ENCODE data around the gene CNKSR3.

The CNKSR3 gene

DNA sequence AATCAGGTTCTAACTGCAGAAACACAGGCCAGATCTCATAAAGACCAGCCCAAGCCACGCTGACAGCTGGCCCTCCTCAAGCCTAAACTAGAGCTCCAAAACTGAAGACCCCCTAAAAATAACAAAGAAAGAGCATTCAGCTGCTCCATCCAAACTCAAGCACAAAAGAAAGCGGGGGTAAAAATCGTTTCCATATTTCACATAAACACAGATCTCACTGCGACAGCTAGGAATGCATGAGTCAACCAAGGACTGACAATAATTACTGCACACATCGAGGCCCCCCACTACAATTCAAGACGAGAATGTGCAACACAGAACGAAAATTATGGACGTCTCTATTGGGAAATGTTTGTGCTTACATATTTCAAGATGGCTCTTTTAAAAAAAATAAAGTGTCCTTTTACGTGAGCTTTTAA lies 31.1 kb downstream of the CNKSR3 start:
- peak; percentile 74 for DNase-seq (ENCODE audit: low spot score)

DNA sequence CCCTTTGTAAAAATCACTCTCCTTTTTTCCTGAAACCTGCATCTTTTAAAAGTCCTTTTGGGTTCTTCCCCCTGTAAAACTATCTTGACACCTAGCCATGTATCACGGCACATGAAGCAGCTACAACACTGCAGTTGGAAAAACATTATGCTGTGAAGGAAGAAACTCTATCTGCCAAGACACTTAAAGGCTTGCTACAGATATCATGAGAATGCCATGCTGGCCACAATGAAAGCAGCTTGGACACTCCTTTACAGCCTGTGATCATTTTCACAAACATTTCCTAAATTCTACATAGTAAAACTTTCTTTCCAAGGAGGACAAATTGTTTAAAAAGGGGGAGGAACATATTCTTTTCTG lies 31.8 kb downstream of the CNKSR3 start:
- no peak for DNase-seq (ENCODE audit: low spot score)

DNA sequence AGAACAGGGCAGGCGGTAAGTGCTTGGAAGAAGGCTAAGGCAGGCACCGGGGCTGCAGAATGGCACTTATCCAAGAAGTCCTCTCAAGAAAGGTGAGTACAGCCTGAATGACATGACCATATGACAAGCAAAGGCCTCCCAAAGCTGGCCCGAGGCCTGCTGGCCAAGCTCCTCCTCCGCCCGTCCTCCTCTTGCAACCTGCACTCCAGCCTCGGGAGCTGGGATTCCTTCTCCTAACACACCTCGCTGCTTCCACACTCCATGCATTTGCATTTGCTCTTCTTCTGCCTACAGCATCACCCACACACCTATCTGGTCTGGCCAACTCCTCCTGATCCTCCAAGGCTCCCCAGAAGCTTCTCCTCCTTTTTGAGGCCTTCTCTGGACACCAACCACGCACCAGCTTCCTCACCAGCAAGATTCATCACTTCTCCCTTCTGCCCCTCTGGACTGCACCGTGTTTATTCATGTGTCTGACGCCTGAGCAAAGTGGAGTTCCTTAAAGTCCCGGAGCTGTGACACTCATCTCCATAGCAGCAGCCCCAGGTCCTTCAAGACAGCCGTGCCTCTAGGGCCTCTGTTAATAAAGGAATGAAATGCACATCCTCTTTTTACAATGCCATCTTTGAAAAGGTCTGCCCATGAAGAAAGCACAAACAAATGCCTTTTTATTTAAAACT lies 32.3 kb downstream of the CNKSR3 start:
- DNase-seq (ENCODE audit: low spot score), result no peak

DNA sequence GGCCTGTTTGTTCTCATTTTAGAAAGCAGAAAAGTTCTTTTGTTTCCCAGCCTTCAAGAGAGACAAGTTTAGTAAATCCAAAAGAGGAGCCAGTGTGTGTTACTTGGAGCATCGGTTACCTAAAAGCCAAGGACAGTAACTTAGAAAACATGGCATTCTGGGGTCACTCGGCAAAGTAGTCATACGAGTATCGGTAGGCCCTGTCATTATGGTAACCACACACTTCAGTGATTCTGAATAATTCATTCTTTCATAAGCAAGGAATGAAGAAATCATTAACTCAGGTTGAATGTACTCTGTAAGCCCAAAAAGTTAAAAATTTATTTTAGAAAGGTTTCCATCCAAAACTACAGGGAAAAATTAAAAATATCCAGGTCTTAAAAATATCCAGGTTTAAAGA lies 34.0 kb downstream of the CNKSR3 start:
- DNase-seq (ENCODE audit: low spot score), result no peak

DNA sequence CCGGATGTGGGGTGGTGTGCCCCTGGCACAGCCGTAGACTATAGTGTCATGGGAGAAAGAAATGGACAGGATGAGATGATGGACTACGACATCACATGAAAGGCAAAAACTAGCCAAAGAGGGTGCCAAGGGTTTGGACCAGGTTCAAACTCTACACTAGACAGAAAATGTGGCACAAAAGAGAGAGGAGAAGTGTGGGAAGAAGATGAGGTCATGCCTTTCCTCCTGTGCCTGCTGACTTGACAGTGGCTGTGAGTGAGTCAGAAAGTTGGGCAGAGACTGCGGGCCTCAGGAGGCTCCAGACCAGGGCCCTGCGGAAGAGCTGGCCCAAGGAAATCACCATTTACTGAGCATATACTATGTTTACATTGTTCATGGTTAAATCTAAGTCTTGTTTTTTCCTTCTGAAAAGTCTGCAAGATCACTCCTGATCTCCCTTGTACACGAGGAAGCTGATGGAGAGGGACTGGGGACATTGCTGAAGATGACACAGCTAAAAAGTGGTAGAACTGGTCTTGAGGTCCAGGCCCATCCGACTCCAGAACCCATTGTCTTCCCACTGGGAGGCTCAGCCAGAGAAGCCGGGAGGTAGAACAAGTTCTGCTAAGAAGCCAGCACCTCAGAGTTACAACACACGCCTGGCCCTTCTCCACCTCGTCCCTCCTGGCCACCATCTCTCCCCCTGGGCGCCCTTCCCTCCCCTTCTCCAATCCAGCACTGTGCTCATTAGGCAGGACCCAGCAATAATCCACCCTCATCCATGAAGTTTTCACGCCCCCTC lies 35.6 kb downstream of the CNKSR3 start:
- DNase-seq (ENCODE audit: low spot score), result peak; percentile 45

DNA sequence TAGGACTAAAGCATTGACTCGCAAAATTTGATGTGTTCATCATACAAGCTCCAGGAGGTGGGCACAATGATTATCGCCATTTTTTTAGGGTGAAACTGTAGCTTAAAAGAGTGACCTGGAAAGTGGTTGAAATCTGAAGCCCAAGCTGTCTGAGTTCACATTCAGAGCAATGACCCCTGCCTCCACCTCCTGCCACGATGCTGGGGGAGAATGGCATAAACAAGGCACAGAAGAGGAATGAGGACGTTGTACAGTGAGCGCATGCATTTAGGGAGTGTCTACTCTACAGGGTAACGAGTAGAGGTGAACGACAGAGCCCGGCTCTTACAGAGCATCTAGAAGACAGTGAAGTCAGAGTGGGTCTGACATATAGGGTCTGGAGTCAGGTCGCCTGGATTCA lies 37.2 kb downstream of the CNKSR3 start:
- no peak for DNase-seq (ENCODE audit: low spot score)

DNA sequence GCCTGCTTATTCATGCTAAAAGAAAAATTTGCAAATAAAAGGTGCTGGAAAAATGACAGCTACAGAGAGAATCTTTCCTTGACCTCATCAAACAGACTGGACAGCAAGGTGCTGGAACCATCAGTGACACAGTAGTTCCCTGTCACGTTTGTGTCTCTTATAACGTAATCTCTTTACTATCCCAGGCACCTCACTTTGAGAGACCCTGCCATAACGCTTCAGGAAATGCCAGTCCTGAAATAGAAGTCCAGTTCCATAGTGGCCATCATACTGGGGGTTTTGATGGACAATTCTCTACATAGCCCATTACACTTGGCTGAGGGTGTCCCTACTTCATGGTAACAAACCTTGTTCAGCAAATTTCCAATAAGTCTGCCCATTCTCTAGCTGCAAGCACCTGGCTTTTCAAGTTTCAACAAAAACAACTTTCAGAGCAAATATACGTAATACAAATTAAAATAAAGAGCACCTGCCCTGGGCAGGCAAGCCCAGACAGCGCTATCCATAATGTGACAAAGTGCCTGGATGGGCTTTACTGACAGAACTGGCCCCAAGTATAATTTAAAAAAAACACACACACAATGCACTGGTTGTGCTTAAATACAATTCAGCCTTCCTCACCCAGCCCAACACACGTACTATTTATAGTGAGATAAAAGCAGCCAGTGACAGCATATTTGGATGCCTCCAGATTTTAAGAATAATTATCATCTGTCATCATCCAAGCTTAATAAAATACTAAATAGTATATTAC lies 38.7 kb downstream of the CNKSR3 start:
- no peak for DNase-seq (ENCODE audit: low spot score)

DNA sequence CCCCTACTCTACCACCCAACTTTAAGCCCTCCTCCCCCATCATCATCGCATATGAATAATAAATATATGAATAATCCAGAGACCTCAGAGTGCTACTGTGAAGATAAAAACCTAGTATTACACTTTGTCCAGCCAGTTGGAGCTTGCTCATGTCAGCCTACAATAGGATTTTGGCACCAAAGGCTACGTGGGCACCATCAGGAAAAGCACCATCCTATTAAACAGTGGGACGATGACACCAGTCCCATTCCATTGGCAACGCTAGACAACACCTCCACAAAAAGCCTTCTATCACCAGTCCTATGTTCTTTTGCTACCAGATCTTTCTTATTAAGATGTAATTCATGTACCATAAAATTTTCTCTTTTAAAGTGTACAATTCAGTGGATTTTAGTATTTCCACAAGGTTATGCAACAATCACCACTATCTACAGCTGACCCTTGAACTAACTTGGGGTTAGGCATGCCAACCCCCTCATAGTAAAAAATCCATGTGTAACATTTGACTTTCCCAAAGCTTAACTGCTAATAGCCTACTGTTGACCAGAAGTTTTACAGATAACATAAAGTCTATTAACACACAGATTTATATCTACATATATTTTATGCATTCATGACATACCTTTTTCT lies 41.1 kb downstream of the CNKSR3 start:
- no peak for DNase-seq (ENCODE audit: low spot score)

DNA sequence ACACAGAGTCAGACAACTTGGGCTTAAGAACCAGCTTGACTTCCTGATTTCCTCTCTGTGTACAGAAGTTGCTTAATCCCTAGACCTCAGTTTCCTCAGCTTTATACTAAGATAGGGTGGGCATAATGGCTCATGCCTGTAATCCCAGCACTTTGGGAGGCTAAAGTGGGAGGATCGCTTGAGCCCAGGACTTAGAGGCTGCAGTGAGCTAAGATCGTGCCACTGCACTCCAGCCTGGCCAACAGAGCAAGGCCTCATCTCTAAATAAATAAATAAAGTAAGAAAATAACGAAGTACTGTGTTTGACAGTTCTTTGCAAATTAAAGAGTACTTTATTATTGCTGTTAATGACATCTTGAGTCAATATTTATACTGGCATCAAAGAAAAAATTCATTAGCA lies 41.7 kb downstream of the CNKSR3 start:
- no peak for DNase-seq (ENCODE audit: low spot score)

DNA sequence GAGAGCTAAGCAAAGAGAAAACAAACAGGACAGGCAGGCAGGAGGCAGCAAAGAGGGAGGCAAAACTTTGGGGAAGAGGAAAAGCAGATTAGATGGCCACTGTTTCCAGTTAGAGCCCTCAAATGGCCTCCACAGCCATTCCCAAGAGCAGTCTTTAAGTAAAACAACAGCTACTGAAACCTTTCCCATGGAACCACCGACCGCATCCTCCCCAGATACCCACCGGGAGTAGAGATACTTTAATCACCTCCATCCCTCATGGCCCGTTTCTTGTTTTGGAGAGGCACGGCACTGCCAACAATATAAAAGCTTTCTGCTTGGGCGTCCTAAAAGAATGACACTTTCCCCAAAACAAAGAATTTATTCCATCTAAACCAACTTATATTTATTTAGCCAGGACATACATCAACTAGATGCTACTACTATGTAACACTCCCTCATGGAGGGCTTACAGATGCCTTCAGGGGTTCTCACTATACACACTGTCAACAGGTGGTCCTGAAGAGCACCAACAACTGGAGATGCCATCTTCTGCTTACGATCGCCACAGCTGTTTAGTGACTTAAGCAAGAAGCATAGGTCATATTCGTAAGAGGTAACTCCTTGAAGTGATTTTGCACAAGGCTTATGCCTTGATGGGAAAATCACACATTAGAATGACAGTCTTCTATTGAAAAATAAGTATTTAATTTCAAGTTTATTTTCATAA lies 43.4 kb downstream of the CNKSR3 start:
- DNase-seq (ENCODE audit: low spot score), result no peak

DNA sequence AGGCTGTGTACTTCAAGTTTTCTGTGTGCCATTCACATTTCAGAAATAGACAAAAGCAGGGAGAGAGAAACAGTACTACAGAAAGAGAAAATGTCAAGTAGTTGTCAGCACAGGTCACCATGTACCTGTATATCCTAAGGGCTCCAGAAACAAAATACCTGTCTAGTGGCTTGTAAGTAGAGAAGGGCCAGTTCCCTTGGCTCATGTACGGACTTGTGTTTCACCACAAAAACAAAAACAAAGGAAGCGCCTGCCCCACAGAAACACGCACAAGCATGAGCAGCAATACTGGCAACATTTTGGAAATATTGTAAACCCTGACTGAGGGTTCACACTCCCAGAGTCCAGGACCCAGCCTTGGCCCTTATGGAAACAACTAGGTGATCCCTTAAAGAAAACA lies 44.3 kb downstream of the CNKSR3 start:
- no peak for DNase-seq (ENCODE audit: low spot score)

DNA sequence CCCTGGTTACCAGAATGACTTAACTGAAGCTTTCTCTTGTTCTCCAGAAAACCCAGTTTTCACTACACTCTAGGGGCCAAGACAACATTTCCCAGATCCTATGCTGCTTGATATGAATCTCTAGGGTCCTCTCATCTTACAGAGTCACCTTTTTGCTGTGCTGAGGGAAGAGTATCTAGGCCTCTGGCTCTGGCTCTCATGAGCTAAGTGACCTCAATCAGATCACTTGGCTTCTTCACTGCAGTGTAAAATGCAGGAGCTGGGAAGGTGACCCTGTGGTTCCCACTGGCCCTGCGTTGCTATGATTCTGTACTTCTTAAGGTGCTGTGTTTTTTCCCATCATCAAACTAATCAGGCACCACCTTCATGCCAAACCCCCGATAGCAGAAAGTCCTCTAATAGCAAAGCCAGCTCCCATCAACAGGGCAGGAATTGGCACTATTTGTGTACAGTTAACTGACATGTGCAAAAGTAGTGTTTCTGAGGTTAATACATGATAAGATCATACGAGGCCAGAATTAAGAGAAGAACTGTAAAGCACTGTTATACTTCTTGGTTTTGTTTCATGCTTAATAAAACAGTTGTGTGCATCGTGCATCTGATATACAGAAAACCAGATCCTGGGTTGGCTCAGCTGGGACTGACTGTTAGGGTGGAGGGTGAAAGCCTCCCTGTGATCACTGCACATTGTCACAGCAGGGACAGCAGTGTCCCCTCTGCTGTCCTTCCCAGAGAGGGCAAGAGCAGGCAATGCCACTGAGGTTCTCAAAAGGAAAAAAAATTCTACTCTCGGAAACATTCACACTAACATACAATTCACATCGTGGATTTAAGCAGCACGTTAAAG lies 46.7 kb downstream of the CNKSR3 start:
- no peak for DNase-seq (ENCODE audit: low spot score)

DNA sequence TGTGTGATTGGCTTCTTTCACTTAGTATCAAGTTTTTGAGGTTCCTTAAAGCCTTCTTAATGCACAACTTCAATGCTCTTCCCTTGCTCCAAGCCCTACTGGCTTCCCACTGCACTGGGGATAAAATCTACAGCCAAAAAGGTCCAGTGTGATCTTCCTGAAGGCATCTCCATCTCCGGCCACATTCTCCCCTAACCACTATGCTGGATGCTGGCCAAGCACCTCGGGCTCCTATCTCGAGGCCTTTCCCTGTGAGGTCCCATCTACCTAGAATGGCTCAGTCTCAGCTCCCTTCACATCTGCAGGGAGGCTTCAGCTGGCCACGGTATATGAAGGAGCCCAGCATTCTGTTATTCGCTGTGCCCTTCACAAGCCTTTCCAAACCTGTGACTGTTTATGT lies 48.1 kb downstream of the CNKSR3 start:
- no peak for DNase-seq (ENCODE audit: low spot score)

DNA sequence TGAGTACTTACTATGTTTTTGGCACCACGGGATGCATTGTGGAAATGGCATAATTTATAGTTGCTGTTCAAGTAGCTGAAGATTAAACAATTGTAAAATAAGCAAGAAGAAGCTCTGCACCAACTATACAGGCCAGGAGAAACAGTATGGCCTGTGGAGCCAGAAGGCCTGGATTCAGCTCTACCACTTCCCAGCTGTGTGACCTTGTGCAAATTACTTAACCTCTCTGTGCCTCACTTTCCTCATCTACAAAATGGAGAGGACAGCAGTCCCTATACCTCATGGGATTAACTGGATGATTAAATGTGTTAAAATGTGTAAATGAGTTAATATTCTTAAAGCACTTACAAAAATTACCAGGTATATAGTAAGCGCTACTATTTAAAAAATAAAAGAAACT lies 49.1 kb downstream of the CNKSR3 start:
- no peak for DNase-seq (ENCODE audit: low spot score)

DNA sequence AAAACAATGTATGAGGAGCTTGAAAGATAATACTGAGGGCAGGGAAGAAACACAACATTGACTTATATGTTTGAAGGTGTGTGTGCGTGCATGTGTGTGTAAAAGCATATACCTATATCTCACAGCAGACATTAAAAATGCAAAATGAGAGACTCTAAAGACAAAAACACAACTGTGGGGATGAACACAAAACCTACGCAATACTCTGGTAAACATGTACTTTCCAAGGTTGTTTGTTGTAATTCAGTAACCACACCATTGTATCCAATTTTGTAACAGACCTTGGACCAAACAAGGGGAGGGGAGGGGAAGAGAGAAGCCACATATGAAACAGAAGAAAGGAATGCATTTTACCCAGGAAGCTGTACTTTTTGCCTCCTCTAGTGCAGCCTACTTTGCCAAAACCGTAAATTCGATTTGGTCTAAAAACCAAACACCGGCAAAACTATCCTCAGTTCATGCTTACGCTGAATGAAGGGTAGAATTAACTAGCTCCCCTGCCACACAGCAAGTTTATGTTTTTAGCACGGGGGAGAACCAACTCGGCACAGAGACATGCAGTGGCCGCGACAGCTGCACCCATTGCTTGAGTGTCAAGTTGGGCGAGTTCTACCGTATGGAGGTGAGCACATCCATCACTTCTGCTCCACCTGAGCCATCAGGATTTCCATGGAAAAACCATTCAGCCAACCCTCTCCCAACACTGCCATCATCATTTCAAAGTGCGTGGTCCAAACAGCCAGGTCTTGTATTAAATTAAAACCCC lies 50.0 kb downstream of the CNKSR3 start:
- DNase-seq (ENCODE audit: low spot score), result no peak

DNA sequence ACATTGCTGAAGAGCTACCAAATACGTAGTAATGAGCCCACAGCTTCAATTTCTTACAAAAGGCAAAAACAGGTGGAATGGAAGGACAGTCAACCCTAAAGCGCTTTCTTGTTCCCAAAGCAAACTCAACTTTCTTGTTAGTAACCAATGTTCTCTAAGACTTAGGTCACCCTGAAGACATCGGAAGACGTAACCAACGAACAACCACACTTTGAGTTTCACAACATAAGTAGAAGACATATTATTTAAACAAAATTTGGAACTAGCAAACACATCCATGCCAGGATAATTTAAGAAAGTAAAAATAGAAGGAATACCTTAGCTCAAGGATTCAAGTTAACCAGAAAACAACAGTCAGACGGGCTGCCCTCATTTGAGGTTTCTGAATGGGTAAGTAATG lies 51.0 kb downstream of the CNKSR3 start:
- DNase-seq (ENCODE audit: low spot score), result no peak

DNA sequence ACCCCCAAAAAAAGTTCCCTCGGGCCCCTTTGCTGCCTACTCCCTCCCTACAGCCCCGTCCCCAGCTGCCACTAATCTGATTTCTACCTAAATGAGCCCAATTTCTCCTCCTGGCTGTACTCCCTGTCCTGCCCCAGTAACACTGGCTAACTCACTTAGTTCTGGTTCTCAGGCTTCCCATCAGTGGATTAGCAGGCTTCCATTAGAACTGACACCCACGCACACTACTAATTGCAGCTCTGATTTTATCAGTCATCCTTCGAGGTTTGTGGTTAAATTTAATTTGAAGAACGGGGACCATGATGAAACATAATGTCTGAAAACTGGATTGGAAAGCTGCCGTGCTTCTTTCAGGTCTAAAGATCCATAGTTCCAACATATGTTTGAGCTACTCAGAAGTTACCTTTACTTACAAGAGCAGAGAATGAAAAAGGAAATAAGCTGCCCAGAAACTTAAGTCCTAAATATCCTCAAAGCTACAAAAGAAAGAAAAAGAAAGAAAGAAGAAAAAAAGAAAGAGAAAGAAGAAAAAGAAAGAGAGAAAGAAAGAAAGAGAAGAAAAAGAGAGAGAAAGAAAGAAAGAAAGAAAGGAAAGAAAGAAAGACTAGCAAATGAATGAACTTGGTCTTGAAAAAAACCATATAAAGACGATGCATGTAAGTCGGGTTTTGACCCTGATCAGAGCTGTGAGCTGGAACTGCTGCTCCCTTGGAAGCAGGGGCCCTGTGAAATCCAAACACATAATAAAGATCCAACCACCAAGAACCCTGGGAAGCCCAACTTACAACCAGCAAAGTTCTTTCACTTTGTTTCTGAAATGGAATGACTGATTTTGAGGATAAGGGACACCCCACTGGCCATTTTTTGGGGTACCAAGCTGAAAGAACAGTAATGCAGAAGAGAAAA lies 51.7 kb downstream of the CNKSR3 start:
- no peak for DNase-seq (ENCODE audit: low spot score)

DNA sequence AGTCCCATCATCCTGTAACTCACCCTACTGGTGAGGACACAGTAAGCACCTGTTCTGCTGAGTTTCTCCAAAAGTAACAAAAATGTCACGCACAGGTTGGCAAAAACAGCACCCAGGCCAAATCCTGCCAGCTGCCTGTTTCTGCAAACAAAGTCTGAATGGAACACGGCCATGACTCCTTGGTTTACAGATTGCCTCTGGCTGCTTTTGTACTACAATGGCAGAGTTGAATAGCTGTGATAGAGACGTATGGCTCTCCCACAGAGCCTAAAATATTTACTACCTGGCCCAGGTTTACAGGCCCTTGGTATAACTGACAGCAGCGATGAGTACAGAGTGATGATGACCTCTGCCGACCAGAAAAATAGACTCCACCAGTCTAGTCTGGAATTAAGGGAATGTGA lies 52.6 kb downstream of the CNKSR3 start:
- no peak for DNase-seq (ENCODE audit: low spot score)

DNA sequence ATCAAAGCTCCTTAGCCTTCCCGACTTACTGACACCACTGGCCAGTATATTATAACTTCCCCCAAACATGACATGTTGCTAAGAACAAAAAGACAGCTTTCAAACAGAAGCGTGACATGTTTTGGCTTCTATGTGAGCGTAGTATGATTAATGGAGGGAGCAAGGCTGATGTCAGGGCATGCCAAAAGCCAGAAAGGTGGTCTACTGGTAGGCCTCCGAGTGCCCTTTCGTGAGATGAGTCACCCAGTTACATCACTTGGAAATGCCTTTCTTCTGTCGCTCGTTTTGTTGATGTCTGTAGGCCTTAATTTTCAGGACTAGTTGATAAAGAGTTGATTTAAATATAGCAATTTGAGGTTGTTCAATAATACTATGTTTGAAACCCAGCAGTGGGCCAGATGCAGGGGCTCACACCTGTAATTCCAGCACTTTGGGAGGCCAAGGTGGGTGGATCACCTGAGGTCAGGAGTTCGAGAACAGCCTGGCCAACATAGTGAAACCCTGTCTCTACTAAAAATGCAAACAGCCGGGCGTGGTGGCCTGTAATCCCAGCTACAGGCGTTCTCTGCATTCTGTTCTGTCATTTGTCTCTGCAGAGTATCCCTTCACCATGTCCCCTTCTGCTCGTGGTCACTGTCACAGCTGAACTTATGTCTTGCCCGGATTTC lies 53.3 kb downstream of the CNKSR3 start:
- DNase-seq (ENCODE audit: low spot score), result no peak
